Progenitor cell of endocrine pancreas (in vitro differentiated cells): ENCODE data around the gene PNCK. TPM values are rescaled to one million over a fixed set of nuclear protein-coding genes. Genes with fewer than 3 reads are reported as not detected.

Source experiments
- DNase-seq: peaks from one replicate; pipeline ENCODE4 v3.0.0; 2021; ENCODE audit warnings: low spot score; ENCODE audit not compliant: unreplicated experiment
- H3K27ac Mint-ChIP-seq: 2 replicates; pipeline ENCODE4 v1.8.0; 2021; ENCODE audit warnings: mild to moderate bottlenecking, moderate library complexity, mixed read lengths
- H3K27me3 Mint-ChIP-seq: 2 replicates; pipeline ENCODE4 v1.8.0; 2021; ENCODE audit warnings: mixed read lengths
- H3K36me3 Mint-ChIP-seq: 2 replicates; pipeline ENCODE4 v1.8.0; 2022; ENCODE audit warnings: mixed read lengths; ENCODE audit not compliant: insufficient read depth
- H3K4me1 Mint-ChIP-seq: 2 replicates; pipeline ENCODE4 v1.8.0; 2021; ENCODE audit warnings: low read depth, mixed read lengths
- H3K4me3 Mint-ChIP-seq: 2 replicates; pipeline ENCODE4 v1.8.0; 2021; ENCODE audit warnings: low read depth, mild to moderate bottlenecking, moderate library complexity, mixed read lengths
- H3K9me3 Mint-ChIP-seq: 2 replicates; pipeline ENCODE4 v1.8.0; 2021; ENCODE audit warnings: low read depth, mixed read lengths
- CTCF ChIP-seq: fragments of 200-600 bp; sonication (generic); IDR thresholded peaks from one replicate; pipeline ENCODE4 v1.5.0; 2021; ENCODE audit warnings: antibody characterized with exemption, mild to moderate bottlenecking; ENCODE audit not compliant: unreplicated experiment
- total RNA-seq: library from RNA; stranded (reverse); gene quantifications from 2 replicates; pipeline ENCODE4 v1.2.1, GENCODE V29; 2021

PNCK gene
- total RNA-seq, 1 donor from 2014 or later, result 6.1 TPM

GRCh38 chrX:153714256-153714655 lies 40.6 kb upstream of the PNCK start:
- Mint-ChIP-seq H3K27me3 (no peaks in the 10 kb centered on the region), H3K9me3 (peaks cover 11% of the 10 kb centered on the region), H3K4me3 (no peak overlapping the region), H3K36me3 (peaks cover 11% of the 10 kb centered on the region), H3K27ac (no peak overlapping the region), H3K4me1 (no peaks in the 10 kb centered on the region)
- no peak for TF ChIP-seq CTCF
- DNase-seq, result no peak

- Mint-ChIP-seq H3K27ac (no peak overlapping the region), H3K4me3 (no peak overlapping the region), H3K36me3 (peaks cover 9% of the 10 kb centered on the region)
These were observed 36.4 kb upstream of the PNCK start for GRCh38 chrX:153709726-153710674.

GRCh38 chrX:153708415-153708814 lies 34.8 kb upstream of the PNCK start:
- peak overlapping the region; percentile 37 for H3K27ac Mint-ChIP-seq

More at GRCh38 chrX:153709726-153710674, 36.4 kb upstream of the PNCK start:
- peaks cover 16% of the 10 kb centered on the region for H3K9me3 Mint-ChIP-seq
- no peak for DNase-seq
- no peaks in the 10 kb centered on the region for H3K27me3 Mint-ChIP-seq
- peaks cover 1% of the 10 kb centered on the region for H3K4me1 Mint-ChIP-seq
- TF ChIP-seq CTCF, result no peak

GRCh38 chrX:153707406-153707805 lies 33.8 kb upstream of the PNCK start:
- peaks cover 6% of the 10 kb centered on the region for H3K36me3 Mint-ChIP-seq
- no peak overlapping the region for H3K27ac Mint-ChIP-seq

More at GRCh38 chrX:153708415-153708814, 34.8 kb upstream of the PNCK start:
- DNase-seq, result peak; percentile 56
- H3K9me3 Mint-ChIP-seq, result peaks cover 9% of the 10 kb centered on the region
- peaks cover 6% of the 10 kb centered on the region for H3K36me3 Mint-ChIP-seq
- H3K27me3 Mint-ChIP-seq, result no peaks in the 10 kb centered on the region
- H3K4me3 Mint-ChIP-seq, result no peak overlapping the region
- peaks cover 1% of the 10 kb centered on the region for H3K4me1 Mint-ChIP-seq
- peak; percentile 63 for TF ChIP-seq CTCF

More at GRCh38 chrX:153707406-153707805, 33.8 kb upstream of the PNCK start:
- TF ChIP-seq CTCF, result no peak
- Mint-ChIP-seq H3K9me3 (peaks cover 7% of the 10 kb centered on the region), H3K4me3 (no peak overlapping the region), H3K27me3 (no peaks in the 10 kb centered on the region), H3K4me1 (peaks cover 1% of the 10 kb centered on the region)
- no peak for DNase-seq
